SU-DHL-6 (cell line): ENCODE results near the gene NOS1.

Experiments
- H2AFZ ChIP-seq: fragments of 200-600 bp; sonication (generic); 2 replicates; pipeline ENCODE4 v1.6.1; 2014; ENCODE audit warnings: low read depth, mild to moderate bottlenecking, moderate library complexity, mixed read lengths, antibody characterized with exemption, low read length; ENCODE audit not compliant: severe bottlenecking
- H3F3A ChIP-seq: fragments of 200-600 bp; shearing (Covaris generic); 2 replicates; pipeline ENCODE4 v1.6.0; 2016; ENCODE audit warnings: antibody characterized with exemption, mild to moderate bottlenecking; ENCODE audit not compliant: insufficient read depth
- H3K27ac ChIP-seq: fragments of 200-600 bp; sonication (generic); 2 replicates; pipeline ENCODE4 v1.5.1; 2016; ENCODE audit warnings: low read depth, mild to moderate bottlenecking, low read length, moderate library complexity, mixed read lengths
- H3K27me3 ChIP-seq: fragments of 200-600 bp; sonication (generic), shearing (Covaris generic); 2 replicates; pipeline ENCODE4 v1.6.0; 2014; ENCODE audit warnings: mild to moderate bottlenecking, low read length
- H3K36me3 ChIP-seq: fragments of 200-600 bp; sonication (generic); 2 replicates; pipeline ENCODE4 v1.6.1; 2014; ENCODE audit warnings: mild to moderate bottlenecking, low read length, mixed read lengths
- H3K4me2 ChIP-seq: fragments of 300-600, 200-600 bp; shearing (Covaris generic), sonication (generic); 2 replicates; pipeline ENCODE4 v1.6.0; 2014; ENCODE audit warnings: low read length, low read depth, mild to moderate bottlenecking; ENCODE audit not compliant: poor library complexity, severe bottlenecking
- H3K4me3 ChIP-seq: fragments of 200-600 bp; sonication (generic); 2 replicates; pipeline ENCODE4 v1.5.1; 2014; ENCODE audit warnings: antibody characterized with exemption, low read length, mild to moderate bottlenecking, mixed read lengths; ENCODE audit not compliant: insufficient read depth, poor library complexity, severe bottlenecking
- H3K79me2 ChIP-seq: fragments of 200-600 bp; sonication (generic); 2 replicates; pipeline ENCODE4 v1.6.1; 2014; ENCODE audit warnings: mild to moderate bottlenecking, low read length, moderate library complexity; ENCODE audit not compliant: insufficient read depth
- H3K9ac ChIP-seq: fragments of 200-600 bp; sonication (generic); 2 replicates; pipeline ENCODE4 v1.7.0; 2014; ENCODE audit warnings: mild to moderate bottlenecking, low read length
- H3K9me2 ChIP-seq: fragments of 200-600 bp; sonication (generic); replicated peaks from 2 replicates; pipeline ENCODE4 v1.6.1; 2014; ENCODE audit warnings: low read length; ENCODE audit not compliant: insufficient read depth
- H3K9me3 ChIP-seq: fragments of 200-600 bp; sonication (generic); 2 replicates; pipeline ENCODE4 v1.6.1; 2014; ENCODE audit warnings: low read length, mixed read lengths; ENCODE audit not compliant: insufficient read depth
- H4K20me1 ChIP-seq: fragments of 200-600 bp; sonication (generic); 2 replicates; pipeline ENCODE4 v1.6.1; 2014; ENCODE audit warnings: low read depth, mild to moderate bottlenecking, antibody characterized with exemption, low read length, moderate library complexity, mixed read lengths
- CTCF ChIP-seq: fragments of 200-600 bp; sonication (generic); IDR thresholded peaks from one replicate; pipeline ENCODE4 v1.5.1; 2017; ENCODE audit warnings: antibody characterized with exemption, mild to moderate bottlenecking, low read length, moderate library complexity; ENCODE audit not compliant: insufficient read depth, poor library complexity, severe bottlenecking
- EZH2phosphoT487 ChIP-seq: fragments of 200-600 bp; sonication (generic), shearing (Covaris generic); conservative IDR thresholded peaks from 2 replicates; pipeline ENCODE4 v1.6.1; 2018; ENCODE audit warnings: mild to moderate bottlenecking, antibody characterized with exemption, low read length, moderate library complexity, mixed read lengths

Gene NOS1

DNA sequence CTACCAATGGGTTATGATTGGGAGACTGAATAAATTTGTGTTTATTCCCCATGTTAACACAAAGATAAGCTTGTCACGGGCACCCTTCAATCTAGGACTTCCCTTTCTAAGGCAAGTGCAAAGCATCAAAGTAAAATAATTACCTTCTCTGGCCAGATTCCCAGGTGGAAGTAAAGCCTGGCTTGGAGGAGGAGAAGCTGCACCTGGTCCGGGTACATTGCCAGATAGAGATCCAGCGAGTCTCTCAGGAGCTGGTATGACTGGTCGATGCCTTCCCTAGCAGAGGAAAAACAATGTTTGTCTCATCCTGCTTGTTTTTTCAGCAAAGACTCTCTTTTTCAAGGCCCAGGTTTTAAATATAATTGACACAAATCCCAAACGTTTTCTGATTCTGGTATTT is 196.1 kb downstream of the NOS1 start:
- no peaks in the 10 kb centered on the region for H3K79me2 ChIP-seq
- H3K4me2 ChIP-seq, result no peak overlapping the region
- H3K9me3 ChIP-seq, result no peaks in the 10 kb centered on the region
- no peaks in the 10 kb centered on the region for H4K20me1 ChIP-seq
- no peak overlapping the region for H3K9ac ChIP-seq
- TF ChIP-seq CTCF (no peak), EZH2phosphoT487 (no peak)
- H3K36me3 ChIP-seq, result peaks cover 17% of the 10 kb centered on the region; the same call in 1 of the 2 replicates
- no peaks in the 10 kb centered on the region for H3K9me2 ChIP-seq
- no peak overlapping the region for H3K4me3 ChIP-seq
- H3K27ac ChIP-seq, result no peak overlapping the region
- no peak overlapping the region for H2AFZ ChIP-seq
- H3F3A ChIP-seq, result no peaks in the 10 kb centered on the region
- H3K27me3 ChIP-seq, result no peaks in the 10 kb centered on the region

GRCh38 chr12:117162633-117163032 is 198.8 kb downstream of the NOS1 start:
- Histone ChIP-seq H3F3A (no peaks in the 10 kb centered on the region), H4K20me1 (no peaks in the 10 kb centered on the region), H2AFZ (no peak overlapping the region), H3K27me3 (no peaks in the 10 kb centered on the region), H3K4me3 (no peak overlapping the region), H3K9me2 (no peaks in the 10 kb centered on the region), H3K36me3 (peaks cover 17% of the 10 kb centered on the region; the same call in 1 of the 2 replicates), H3K27ac (no peak overlapping the region), H3K79me2 (no peaks in the 10 kb centered on the region), H3K9me3 (no peaks in the 10 kb centered on the region), H3K9ac (no peak overlapping the region), H3K4me2 (no peak overlapping the region)
- TF ChIP-seq CTCF (no peak), EZH2phosphoT487 (no peak)

GRCh38 chr12:117162167-117162539 is 199.3 kb downstream of the NOS1 start:
- H3K4me2 ChIP-seq, result no peak overlapping the region
- H3K79me2 ChIP-seq, result no peaks in the 10 kb centered on the region
- H2AFZ ChIP-seq, result no peak overlapping the region
- H4K20me1 ChIP-seq, result no peaks in the 10 kb centered on the region
- no peak overlapping the region for H3K9ac ChIP-seq
- no peaks in the 10 kb centered on the region for H3K27me3 ChIP-seq
- H3K4me3 ChIP-seq, result no peak overlapping the region
- H3K36me3 ChIP-seq, result peaks cover 17% of the 10 kb centered on the region; the same call in 1 of the 2 replicates
- H3K27ac ChIP-seq, result no peak overlapping the region
- H3K9me3 ChIP-seq, result no peaks in the 10 kb centered on the region
- TF ChIP-seq EZH2phosphoT487 (no peak), CTCF (no peak)
- H3K9me2 ChIP-seq, result no peaks in the 10 kb centered on the region
- no peaks in the 10 kb centered on the region for H3F3A ChIP-seq
